ENCODE data around the gene GREB1.

- TF ChIP-seq POLR2AphosphoS5 (IDR thresholded peaks at IDR 0.05; ENCODE audit: low read depth) (no peak), CTCF (conservative IDR thresholded peaks at IDR 0.05; ENCODE audit: low read depth in 2 of 2) (no peak), EZH2phosphoT487 (IDR thresholded peaks at IDR 0.05; ENCODE audit: unreplicated experiment) (no peak), JUNB (IDR thresholded peaks at IDR 0.05; ENCODE audit: unreplicated experiment) (no peak), EZH2 (IDR thresholded peaks at IDR 0.05; ENCODE audit: low read depth, unreplicated experiment) (no peak), ETS1 (IDR thresholded peaks at IDR 0.05) (no peak), ZNF462 (CRISPR knock-in tag; IDR thresholded peaks at IDR 0.05) (no peak)
Measured at GRCh38 chr2:11639503-11639902, 105.7 kb downstream of the GREB1 start.
